Stimulated activated CD4-positive, alpha-beta T cell treated with anti-CD3 and anti-CD28 coated beads, Interleukin-1b, Interleukin-23, amount 100 ng/mL, for 24 hours (primary cell): ENCODE results near the gene SOWAHD.
"Not testable (repeated sequence)": the region's sequence is repeated elsewhere in the genome, so short reads cannot be mapped to it uniquely, and the experiment has no call there.

Source experiments
- DNase-seq, 4 experiments: peaks; one replicate each; pipeline ENCODE4 v3.0.0-alpha.2; 2020; ENCODE audit warnings: low read depth in 4 of 4, low spot score in 1 of 4

Gene SOWAHD

GRCh38 chrX:119757979-119758730, at the start of gene SOWAHD:
TSS of gene SOWAHD (plus strand) at chrX:119758588. CDS start at chrX:119758668, 80 bp downstream.
- DNase-seq, result no peak

- DNase-seq, result no peak
These were observed 49.5 kb upstream of the SOWAHD start for GRCh38 chrX:119708936-119709335.

- no peak for DNase-seq
These were observed 48.8 kb upstream of the SOWAHD start for GRCh38 chrX:119709630-119710029.

GRCh38 chrX:119721487-119721886, 36.9 kb upstream of the SOWAHD start:
- no peak for DNase-seq

- no peak for DNase-seq
These were observed 36.5 kb upstream of the SOWAHD start for GRCh38 chrX:119721926-119722325.

GRCh38 chrX:119726900-119727555, 31.4 kb upstream of the SOWAHD start:
- no peak for DNase-seq

- DNase-seq, result no peak
These were observed 29.9 kb upstream of the SOWAHD start for GRCh38 chrX:119728487-119728886.

- DNase-seq, result peak; percentile 25 to 43 (median 30)
These were observed 28.8 kb upstream of the SOWAHD start for GRCh38 chrX:119729408-119730201.

GRCh38 chrX:119734897-119735339, 23.5 kb upstream of the SOWAHD start:
- DNase-seq, result no peak

- no peak for DNase-seq
These were observed 22.9 kb upstream of the SOWAHD start for GRCh38 chrX:119735467-119735866.

GRCh38 chrX:119736206-119736764, 22.1 kb upstream of the SOWAHD start:
- no peak for DNase-seq

- no peak for DNase-seq
These were observed 19.6 kb upstream of the SOWAHD start for GRCh38 chrX:119738742-119739141.

GRCh38 chrX:119745283-119745848, 13.0 kb upstream of the SOWAHD start:
- no peak for DNase-seq

GRCh38 chrX:119750131-119750530, 8.3 kb upstream of the SOWAHD start:
- not testable (repeated sequence) for DNase-seq

- DNase-seq, result not testable (repeated sequence)
These were observed 7.6 kb upstream of the SOWAHD start for GRCh38 chrX:119750751-119751150.

GRCh38 chrX:119753001-119753400, 5.4 kb upstream of the SOWAHD start:
- DNase-seq, result no peak

- no peak for DNase-seq
These were observed 4.6 kb upstream of the SOWAHD start for GRCh38 chrX:119753639-119754257.

- DNase-seq, result peak in 1 of 4 experiments; percentile 32
These were observed 2.3 kb upstream of the SOWAHD start for GRCh38 chrX:119755981-119756533.

GRCh38 chrX:119756926-119757635, 1.3 kb upstream of the SOWAHD start:
- no peak for DNase-seq

GRCh38 chrX:119757646-119757978, 776 bp upstream of the SOWAHD start:
- DNase-seq, result no peak
